Left lung (tissue), 10 donors: ENCODE measurements around the gene PIH1D1. TPM values are rescaled to one million over a fixed set of nuclear protein-coding genes. Genes with fewer than 3 reads are reported as not detected.
A peak's percentile ranks its signal among the peaks of the same experiment; 100 is the strongest.

ENCODE experiments used
- ATAC-seq: fragments of 200-7000 bp; cut with Tn5 transposase; one replicate; pipeline ENCODE4 v1.9.1; 2020; ENCODE audit warnings: moderate library complexity
- DNase-seq, 4 donors: peaks; one replicate each; pipeline ENCODE4 v3.0.0-alpha.2; 2013 to 2020
- H3K27ac ChIP-seq, 2 donors: fragments of 200-600 bp; sonication (generic) in 1 of 2; one replicate each; pipeline versions ENCODE4 v1.5.0 to v1.8.0; 2020 to 2021
- H3K27me3 ChIP-seq, 2 donors: fragments of 200-600 bp; sonication (generic) in 1 of 2; one replicate each; pipeline versions ENCODE4 v1.5.0 to v1.8.0; 2020 to 2021
- H3K36me3 ChIP-seq, 2 donors: fragments of 200-600 bp; sonication (generic) in 1 of 2; one replicate each; pipeline versions ENCODE4 v1.5.0 to v1.8.0; 2020 to 2021
- H3K4me1 ChIP-seq, 2 donors: fragments of 200-600 bp; one replicate each; pipeline ENCODE4 v1.8.0; 2021
- H3K4me3 ChIP-seq, 2 donors: fragments of 200-600 bp; sonication (generic) in 1 of 2; one replicate each; pipeline versions ENCODE4 v1.5.0 to v1.8.0; 2020 to 2021; ENCODE audit warnings: mild to moderate bottlenecking in 1 of 2
- H3K9me3 ChIP-seq, 2 donors: fragments of 200-600 bp; sonication (generic) in 1 of 2; one replicate each; pipeline versions ENCODE4 v1.5.0 to v1.8.0; 2020 to 2021
- CTCF ChIP-seq, 2 donors: fragments of 200-600 bp; sonication (generic) in 1 of 2; IDR thresholded peaks; one replicate each; pipeline versions ENCODE4 v1.5.0 to v1.8.0; 2021; ENCODE audit warnings: antibody characterized with exemption in 2 of 2
- intact Hi-C, 2 donors: fragments of 100-400 bp; cut with DNase I; formaldehyde crosslinking; loops; one replicate each; pipeline versions ENCODE4 v1.11.2 to v1.14.2; 2022
- polyA plus RNA-seq, 6 donors: library from polyadenylated mRNA; unstranded; fragments of 120-200 nt; gene quantifications; one replicate each; pipeline ENCODE4 v1.2.1, GENCODE V29; 2013; ENCODE audit not compliant: insufficient read length in 6 of 6
- total RNA-seq, 2 donors: library from RNA; stranded (reverse); fragmentation: NEBNext Ultra II Directional; extraction: Animal tissue kit (Norgen Biotek cat#: 25700); gene quantifications; one replicate each; pipeline ENCODE4 v1.2.1, GENCODE V29; 2021
- donor health status: DM: no; HTN: yes; CAD: no.
- donor health status: DM: no; HTN: no; CAD: no.

PIH1D1 gene
- total and polyA plus RNA-seq, 8 donors, result 54.4 to 93.2 (median 78.5) TPM

DNA sequence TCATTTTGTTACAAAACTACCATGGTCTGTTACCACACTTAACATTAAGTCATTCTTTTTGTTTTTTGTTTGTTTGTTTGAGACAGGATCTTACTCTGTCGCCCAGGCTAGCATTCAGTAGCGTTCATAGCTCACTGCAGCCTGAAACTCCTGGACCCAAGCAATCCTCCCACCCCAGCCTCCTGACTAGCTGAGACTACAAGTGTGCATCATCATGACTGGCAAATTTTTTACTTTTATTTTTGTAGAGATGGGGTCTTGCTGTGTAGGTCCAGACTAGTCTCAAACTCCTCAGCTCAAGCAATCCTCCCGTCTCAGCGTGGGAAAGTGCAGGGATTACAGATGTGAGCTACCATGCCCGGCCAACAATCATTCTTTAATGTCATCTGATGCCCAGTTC, 4.7 kb upstream of the PIH1D1 start:
- Histone ChIP-seq H3K4me1 (peaks cover 0 to 26% of the 10 kb centered on the region in 2 donors), H3K27me3 (no peaks in the 10 kb centered on the region), H3K9me3 (no peaks in the 10 kb centered on the region), H3K27ac (peak overlapping the region; percentile 28 to 60), H3K36me3 (peaks cover 0 to 21% of the 10 kb centered on the region in 2 donors), H3K4me3 (no peak overlapping the region)
- no peak for TF ChIP-seq CTCF (IDR thresholded peaks at IDR 0.05)
- ATAC-seq, result no peak
- intact Hi-C loops, result no loop called here
- DNase-seq, result peak in 1 of 4 donors; percentile 64

DNA sequence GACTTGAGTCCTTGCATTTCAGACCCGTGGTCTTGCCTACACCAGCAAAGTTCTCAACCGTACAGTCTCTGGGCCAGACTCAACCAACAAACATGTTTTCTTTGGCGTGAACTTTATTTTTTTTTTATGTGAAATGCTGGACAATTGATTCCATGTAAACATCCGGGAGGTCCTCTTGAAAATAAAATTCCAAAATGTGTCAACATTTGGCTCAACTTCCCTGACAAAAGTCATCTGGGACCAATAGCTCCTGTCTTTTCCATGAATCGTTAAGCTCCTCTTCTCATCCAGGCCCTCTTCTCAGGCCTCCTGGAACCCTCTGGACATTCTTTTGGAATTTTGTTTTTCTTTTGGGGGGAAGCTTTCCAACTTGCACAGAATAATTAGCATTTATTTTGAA, 4.2 kb upstream of the PIH1D1 start:
- no peaks in the 10 kb centered on the region for H3K27me3 ChIP-seq
- no peak for ATAC-seq

GRCh38 chr19:49453757-49454240, 2.2 kb upstream of the PIH1D1 start:
- H3K27me3 ChIP-seq, result no peaks in the 10 kb centered on the region
- peak overlapping the region; percentile 91 to 98 for H3K27ac ChIP-seq
- H3K4me1 ChIP-seq, result peaks cover 0 to 42% of the 10 kb centered on the region in 2 donors
- DNase-seq, result no peak
- intact Hi-C loops, result no loop called here
- peak overlapping the region; percentile 51 to 79 for H3K4me3 ChIP-seq
- no peak for ATAC-seq
- no peak for TF ChIP-seq CTCF (IDR thresholded peaks at IDR 0.05)
- H3K36me3 ChIP-seq, result peaks cover 0 to 7% of the 10 kb centered on the region in 2 donors
- H3K9me3 ChIP-seq, result no peaks in the 10 kb centered on the region

More for the DNA sequence above, 4.2 kb upstream of the PIH1D1 start:
- no peak for TF ChIP-seq CTCF (IDR thresholded peaks at IDR 0.05)
- no peak overlapping the region for H3K4me3 ChIP-seq
- no peaks in the 10 kb centered on the region for H3K9me3 ChIP-seq
- H3K27ac ChIP-seq, result peak overlapping the region; percentile 28 to 60
- peak in 2 of 4 donors; percentile 82 to 84 for DNase-seq
- peaks cover 0 to 30% of the 10 kb centered on the region in 2 donors for H3K4me1 ChIP-seq
- peaks cover 0 to 20% of the 10 kb centered on the region in 2 donors for H3K36me3 ChIP-seq
- intact Hi-C loops, result no loop called here

DNA sequence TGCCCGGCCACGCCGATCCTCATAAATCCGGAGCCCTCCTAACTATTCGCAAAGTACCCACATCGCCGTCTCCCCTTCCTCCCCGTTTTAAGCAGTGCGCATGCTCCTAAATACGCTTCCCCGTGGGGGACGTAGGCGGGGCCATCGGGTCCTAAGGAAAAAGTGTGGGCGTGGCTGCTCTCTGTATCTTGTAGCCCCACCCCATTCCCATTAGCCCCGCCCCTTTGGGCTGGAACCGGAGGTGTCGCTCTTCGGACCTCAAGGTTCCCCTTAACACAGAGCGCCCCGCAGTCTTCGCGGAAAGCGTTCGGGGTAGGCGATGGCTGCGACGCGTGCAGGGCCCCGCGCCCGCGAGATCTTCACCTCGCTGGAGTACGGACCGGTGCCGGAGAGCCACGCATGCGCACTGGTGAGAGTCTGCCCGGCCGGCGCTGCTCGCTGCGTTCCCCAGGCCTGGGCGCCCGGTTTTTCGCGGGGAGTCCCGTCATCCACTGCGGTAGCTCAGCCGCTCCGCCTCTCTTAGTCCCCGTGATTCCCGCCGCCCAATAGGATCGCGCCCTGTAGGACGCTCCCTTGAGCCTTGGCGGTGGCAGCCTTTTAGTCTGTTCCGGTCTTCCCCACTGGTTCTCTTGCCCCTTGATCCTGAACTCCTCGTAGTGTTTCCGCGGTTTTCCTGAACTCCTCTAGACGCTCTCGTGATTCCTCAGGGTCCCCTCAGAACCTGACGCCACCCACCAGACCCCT, 1.6 kb upstream of the PIH1D1 start, which contains the start of gene ALDH16A1:
Gene ALDH16A1 (plus strand): TSS at position 213 of the 744 bp plus-strand sequence. CDS start 107 bp downstream, at position 320.
- peak within 1 kb of the TSS; percentile 91 to 98 for H3K27ac ChIP-seq
- DNase-seq, result peak; percentile 97 to 100 (median 98)
- H3K36me3 ChIP-seq, result peaks cover 0 to 13% of the 10 kb centered on the region in 2 donors
- peak; percentile 92 for ATAC-seq
- H3K9me3 ChIP-seq, result no peaks in the 10 kb centered on the region
- peak within 1 kb of the TSS; percentile 51 to 79 for H3K4me3 ChIP-seq
- intact Hi-C loops, result no loop called here
- peaks cover 0 to 36% of the 10 kb centered on the region in 2 donors for H3K4me1 ChIP-seq
- no peak for TF ChIP-seq CTCF (IDR thresholded peaks at IDR 0.05)
- H3K27me3 ChIP-seq, result no peaks in the 10 kb centered on the region

GRCh38 chr19:49450405-49450804, 1.2 kb downstream of the PIH1D1 start:
- Histone ChIP-seq H3K4me1 (peaks cover 0 to 37% of the 10 kb centered on the region in 2 donors), H3K4me3 (peak overlapping the region in 1 of 2 donors; percentile 79), H3K9me3 (no peaks in the 10 kb centered on the region), H3K27me3 (no peaks in the 10 kb centered on the region), H3K36me3 (peaks cover 0 to 34% of the 10 kb centered on the region in 2 donors), H3K27ac (no peak overlapping the region)
- no peak for TF ChIP-seq CTCF (IDR thresholded peaks at IDR 0.05)
- no peak for ATAC-seq
- DNase-seq, result no peak
- intact Hi-C loops, result no loop called here
